Left ventricle myocardium inferior (tissue), 1 donor: ENCODE measurements around the gene EFCAB12. TPM values are rescaled to one million over a fixed set of nuclear protein-coding genes. Genes with fewer than 3 reads are reported as not detected.

Experiments used
- DNase-seq: peaks from one replicate; pipeline ENCODE4 v3.0.0-alpha.2; 2020
- H3K27ac ChIP-seq: fragments of 200-600 bp; replicated peaks from 2 replicates; pipeline ENCODE4 v1.8.0; 2021
- H3K27me3 ChIP-seq: fragments of 200-600 bp; 2 replicates; pipeline ENCODE4 v1.8.0; 2021; ENCODE audit warnings: low read depth
- H3K36me3 ChIP-seq: fragments of 200-600 bp; 2 replicates; pipeline ENCODE4 v1.8.0; 2021
- H3K4me1 ChIP-seq: fragments of 200-600 bp; 2 replicates; pipeline ENCODE4 v1.8.0; 2021
- H3K4me3 ChIP-seq: fragments of 200-600 bp; 2 replicates; pipeline ENCODE4 v1.8.0; 2021; ENCODE audit warnings: mild to moderate bottlenecking, moderate library complexity
- H3K9me3 ChIP-seq: fragments of 200-600 bp; replicated peaks from 2 replicates; pipeline ENCODE4 v1.8.0; 2021
- intact Hi-C: fragments of 100-400 bp; cut with micrococcal nuclease; formaldehyde crosslinking; loops from one replicate; pipeline ENCODE4 v1.11.0; 2022
- long read RNA-seq: library from polyadenylated mRNA; unstranded; transcript quantifications from one replicate; pipeline ENCODE4 v2.0.0, GENCODE V29; 2021
- total RNA-seq: library from RNA; stranded (reverse); fragmentation: NEBNext Ultra II Directional; extraction: Animal tissue kit (Norgen Biotek cat#: 25700); gene quantifications from one replicate; pipeline ENCODE4 v1.2.1, GENCODE V29; 2021
- TF ChIP-seq, protein P1 (sequence below): fragments of 200-600 bp; IDR thresholded peaks from 2 replicates; pipeline ENCODE4 v1.8.0; 2021; ENCODE audit warnings: antibody characterized with exemption, mild to moderate bottlenecking, borderline replicate concordance
- donor health status: DM: no; HTN: yes; CAD: no; lungs with severe emphysema.

Gene EFCAB12
- total RNA-seq, result not detected
- long read RNA-seq, result 0 reads

GRCh38 chr3:129428376-129429079 is at the start of gene EFCAB12:
Gene EFCAB12, minus strand, starts transcription at chr3:129428636. Its CDS starts 148 bp downstream, at chr3:129428488.
- Histone ChIP-seq H3K27ac (peak within 1 kb of the TSS; percentile 73), H3K9me3 (no peaks in the 10 kb centered on the region), H3K36me3 (peaks cover 37% of the 10 kb centered on the region), H3K4me1 (peaks cover 18% of the 10 kb centered on the region), H3K4me3 (peak within 1 kb of the TSS; percentile 75), H3K27me3 (no peaks in the 10 kb centered on the region)
- DNase-seq, result peak; percentile 96
- TF ChIP-seq, protein P1, sequence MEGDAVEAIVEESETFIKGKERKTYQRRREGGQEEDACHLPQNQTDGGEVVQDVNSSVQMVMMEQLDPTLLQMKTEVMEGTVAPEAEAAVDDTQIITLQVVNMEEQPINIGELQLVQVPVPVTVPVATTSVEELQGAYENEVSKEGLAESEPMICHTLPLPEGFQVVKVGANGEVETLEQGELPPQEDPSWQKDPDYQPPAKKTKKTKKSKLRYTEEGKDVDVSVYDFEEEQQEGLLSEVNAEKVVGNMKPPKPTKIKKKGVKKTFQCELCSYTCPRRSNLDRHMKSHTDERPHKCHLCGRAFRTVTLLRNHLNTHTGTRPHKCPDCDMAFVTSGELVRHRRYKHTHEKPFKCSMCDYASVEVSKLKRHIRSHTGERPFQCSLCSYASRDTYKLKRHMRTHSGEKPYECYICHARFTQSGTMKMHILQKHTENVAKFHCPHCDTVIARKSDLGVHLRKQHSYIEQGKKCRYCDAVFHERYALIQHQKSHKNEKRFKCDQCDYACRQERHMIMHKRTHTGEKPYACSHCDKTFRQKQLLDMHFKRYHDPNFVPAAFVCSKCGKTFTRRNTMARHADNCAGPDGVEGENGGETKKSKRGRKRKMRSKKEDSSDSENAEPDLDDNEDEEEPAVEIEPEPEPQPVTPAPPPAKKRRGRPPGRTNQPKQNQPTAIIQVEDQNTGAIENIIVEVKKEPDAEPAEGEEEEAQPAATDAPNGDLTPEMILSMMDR, result no peak
- intact Hi-C loops, result no loop called here

DNA sequence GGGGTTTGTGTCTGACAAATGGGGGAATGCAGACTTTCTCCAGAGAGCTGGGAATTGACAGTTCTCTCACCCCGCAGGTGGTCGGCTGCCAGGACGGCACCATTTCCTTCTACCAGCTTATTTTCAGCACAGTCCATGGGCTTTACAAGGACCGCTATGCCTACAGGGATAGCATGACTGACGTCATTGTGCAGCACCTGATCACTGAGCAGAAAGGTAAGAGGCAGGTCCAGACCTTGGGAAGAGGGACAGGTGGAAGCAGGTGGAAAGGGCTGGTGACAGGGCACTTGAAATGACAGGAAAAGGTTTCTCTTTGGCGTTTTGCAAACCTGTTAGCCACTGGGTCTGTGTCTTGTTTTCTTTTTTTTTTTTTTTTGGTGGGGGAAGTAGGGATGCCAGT is 48.1 kb upstream of the EFCAB12 start:
- Histone ChIP-seq H3K4me3 (no peak overlapping the region), H3K36me3 (peaks cover 48% of the 10 kb centered on the region), H3K27me3 (no peaks in the 10 kb centered on the region), H3K27ac (no peak overlapping the region), H3K4me1 (peaks cover 12% of the 10 kb centered on the region), H3K9me3 (no peaks in the 10 kb centered on the region)
- no peak for DNase-seq
- TF ChIP-seq, protein P1, result no peak
- intact Hi-C loops, result loop anchor here (10.0 kb wide), 1 partner anchor 348 kb away; no protein-coding TSS in a partner anchor

- Histone ChIP-seq H3K4me3 (no peak overlapping the region), H3K27ac (no peak overlapping the region), H3K36me3 (peaks cover 48% of the 10 kb centered on the region), H3K9me3 (no peaks in the 10 kb centered on the region), H3K27me3 (no peaks in the 10 kb centered on the region), H3K4me1 (peaks cover 5% of the 10 kb centered on the region)
- TF ChIP-seq, protein P1, result no peak
- intact Hi-C loops, result loop anchor here (10.0 kb wide), 1 partner anchor 349 kb away; no protein-coding TSS in a partner anchor
- DNase-seq, result no peak
Measured at GRCh38 chr3:129475863-129476262, 47.4 kb upstream of the EFCAB12 start.

- intact Hi-C loops, result loop anchor here (10.0 kb wide), 1 partner anchor 350 kb away; no protein-coding TSS in a partner anchor
- H3K4me3 ChIP-seq, result no peak overlapping the region
- H3K27ac ChIP-seq, result no peak overlapping the region
- H3K9me3 ChIP-seq, result no peaks in the 10 kb centered on the region
- no peaks in the 10 kb centered on the region for H3K27me3 ChIP-seq
- DNase-seq, result no peak
- H3K4me1 ChIP-seq, result no peaks in the 10 kb centered on the region
- H3K36me3 ChIP-seq, result peaks cover 44% of the 10 kb centered on the region
- TF ChIP-seq, protein P1, result no peak
Measured at GRCh38 chr3:129474984-129475804, 46.8 kb upstream of the EFCAB12 start.

GRCh38 chr3:129473769-129474152 is 45.3 kb upstream of the EFCAB12 start:
- Histone ChIP-seq H3K9me3 (no peaks in the 10 kb centered on the region), H3K4me1 (peaks cover 14% of the 10 kb centered on the region), H3K27ac (no peak overlapping the region), H3K36me3 (peaks cover 30% of the 10 kb centered on the region), H3K27me3 (no peaks in the 10 kb centered on the region), H3K4me3 (no peak overlapping the region)
- intact Hi-C loops, result loop anchor here (10.0 kb wide), 1 partner anchor 351 kb away; no protein-coding TSS in a partner anchor
- DNase-seq, result no peak
- TF ChIP-seq, protein P1, result no peak
